Measurements from ENCODE around the gene PURA. TPM values are rescaled to one million over a fixed set of nuclear protein-coding genes. Genes with fewer than 3 reads are reported as not detected.

Gene PURA
- total RNA-seq, 3 donors from 2014 or later, result 9.8 to 9.9 (median 9.8) TPM

DNA sequence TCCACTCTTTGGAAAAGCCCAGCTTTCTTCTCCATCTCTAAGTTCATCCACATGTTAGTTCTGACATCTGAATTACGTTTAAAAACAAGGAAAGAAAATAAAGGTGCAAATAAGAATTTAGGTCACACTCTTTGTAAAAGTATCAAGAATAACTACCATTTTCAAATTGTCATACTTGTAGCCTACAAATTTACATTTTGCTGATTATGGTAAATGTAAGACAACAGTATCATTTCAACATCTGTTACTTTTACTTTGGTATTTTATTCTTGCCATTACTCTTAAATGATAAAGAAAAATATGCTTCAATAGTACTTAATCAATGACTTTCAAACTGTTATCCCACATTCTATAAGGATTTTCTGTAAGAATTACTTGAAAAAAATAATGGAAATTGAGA lies 9.8 kb upstream of the PURA start:
- Mint-ChIP-seq H3K27me3 (ENCODE audit: low read depth) (peaks cover 11% of the 10 kb centered on the region), H3K9me3 (no peaks in the 10 kb centered on the region), H3K4me1 (ENCODE audit: low read depth) (peaks cover 21% of the 10 kb centered on the region), H3K36me3 (ENCODE audit: insufficient read depth) (peaks cover 3% of the 10 kb centered on the region), H3K4me3 (no peak overlapping the region)
- DNase-seq, result no peak
- no peak for ATAC-seq

DNA sequence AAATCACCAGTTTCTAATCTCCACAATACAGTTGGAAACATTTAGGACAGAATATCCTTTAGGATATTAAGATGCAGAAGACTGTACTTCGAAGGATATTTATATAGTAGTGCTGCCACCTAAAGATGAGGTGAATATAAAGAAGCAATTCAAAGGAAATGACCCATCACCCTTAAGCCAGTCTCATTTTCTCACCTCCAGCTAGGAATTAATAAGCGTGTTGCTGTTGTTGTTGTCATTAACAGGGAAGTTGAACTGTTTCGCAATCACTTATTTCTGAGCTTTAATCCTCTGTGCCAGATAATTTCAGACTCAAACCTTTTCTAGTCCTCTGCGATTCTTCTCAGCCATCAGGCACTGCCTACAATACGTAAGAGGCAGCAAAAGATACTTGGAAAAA lies 7.8 kb upstream of the PURA start:
- Mint-ChIP-seq H3K4me1 (ENCODE audit: low read depth) (peaks cover 34% of the 10 kb centered on the region), H3K36me3 (ENCODE audit: insufficient read depth) (peaks cover 3% of the 10 kb centered on the region), H3K27me3 (ENCODE audit: low read depth) (peaks cover 13% of the 10 kb centered on the region), H3K9me3 (no peaks in the 10 kb centered on the region), H3K4me3 (peak overlapping the region; percentile 17)
- ATAC-seq (no peak), DNase-seq (no peak)

DNA sequence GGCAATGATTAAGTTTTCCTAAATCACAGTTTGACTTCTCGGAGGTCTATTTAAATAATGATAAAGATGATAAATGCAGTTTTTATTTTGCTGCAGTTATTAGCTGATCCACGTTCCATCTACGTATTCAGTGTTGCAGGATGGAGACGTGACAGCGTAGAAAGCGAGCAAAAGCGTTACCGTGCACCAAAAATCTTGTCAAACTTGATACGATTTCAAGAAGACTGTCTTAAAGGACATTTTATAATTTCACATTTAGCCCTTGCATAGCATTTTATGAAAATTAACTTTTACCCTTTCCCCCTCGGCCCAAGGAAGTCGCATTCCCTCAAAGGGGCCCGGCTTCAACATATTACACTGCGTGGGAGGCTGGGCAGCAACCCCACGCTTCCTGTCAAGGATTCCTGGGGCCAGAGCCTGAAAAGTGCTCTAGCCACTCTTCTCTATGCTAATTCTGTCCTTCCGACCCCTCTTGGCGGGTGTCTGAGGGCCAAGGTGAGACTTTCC lies 7.1 kb upstream of the PURA start:
- Mint-ChIP-seq H3K27me3 (ENCODE audit: low read depth) (peaks cover 13% of the 10 kb centered on the region), H3K4me1 (ENCODE audit: low read depth) (peaks cover 39% of the 10 kb centered on the region)

DNA sequence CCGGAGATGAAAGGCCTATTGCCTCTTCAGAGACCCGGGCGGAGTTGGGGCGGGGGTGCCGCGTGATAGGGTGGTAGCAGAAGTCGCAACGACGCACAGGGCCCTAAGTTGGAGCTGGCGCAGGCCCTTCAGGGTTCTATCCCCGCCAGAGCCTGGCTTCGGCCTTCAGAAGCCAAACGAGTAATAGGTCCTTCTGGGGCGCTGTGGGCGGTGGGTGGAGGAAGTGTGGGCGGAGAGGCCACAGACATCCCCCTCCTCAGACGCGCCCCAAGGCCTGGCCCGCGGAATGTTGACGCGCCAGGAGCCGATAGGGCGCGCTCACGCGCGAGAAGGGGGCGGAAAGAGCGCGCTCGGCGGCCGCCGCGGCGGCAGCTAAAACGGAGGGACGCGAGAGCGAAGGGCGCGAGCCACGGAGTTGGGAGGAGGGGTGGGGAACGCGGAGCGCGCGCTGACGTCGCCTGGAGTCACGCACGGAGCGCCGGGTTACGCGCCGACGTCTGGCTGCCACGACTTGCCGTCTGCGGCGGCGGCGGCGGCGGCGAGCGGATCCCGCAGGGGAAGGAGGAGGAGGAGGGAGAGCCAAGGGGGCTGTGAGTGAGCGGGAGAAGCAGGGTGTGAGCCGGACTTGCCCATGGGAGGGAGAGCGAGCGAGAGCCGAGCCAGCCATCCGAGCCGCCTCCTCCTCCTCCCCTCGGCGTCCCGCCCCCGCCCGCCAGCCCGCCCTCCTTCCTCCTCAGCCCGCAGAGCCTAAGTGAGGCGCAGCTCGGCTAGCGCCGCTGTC lies 6.4 kb upstream of the PURA start:
- H3K9me3 Mint-ChIP-seq, result no peaks in the 10 kb centered on the region
- peak overlapping the region; percentile 96 for H3K4me3 Mint-ChIP-seq
- DNase-seq (peak; percentile 88), ATAC-seq (peak; percentile 92 to 93)
- H3K36me3 Mint-ChIP-seq (ENCODE audit: insufficient read depth), result peaks cover 1% of the 10 kb centered on the region
- H3K27me3 Mint-ChIP-seq (ENCODE audit: low read depth), result peaks cover 10% of the 10 kb centered on the region
- H3K4me1 Mint-ChIP-seq (ENCODE audit: low read depth), result peaks cover 45% of the 10 kb centered on the region

More for the DNA sequence above, 7.1 kb upstream of the PURA start:
- no peaks in the 10 kb centered on the region for H3K9me3 Mint-ChIP-seq
- no peak for ATAC-seq
- no peak for DNase-seq
- H3K4me3 Mint-ChIP-seq, result peak overlapping the region; percentile 96
- H3K36me3 Mint-ChIP-seq (ENCODE audit: insufficient read depth), result peaks cover 3% of the 10 kb centered on the region

DNA sequence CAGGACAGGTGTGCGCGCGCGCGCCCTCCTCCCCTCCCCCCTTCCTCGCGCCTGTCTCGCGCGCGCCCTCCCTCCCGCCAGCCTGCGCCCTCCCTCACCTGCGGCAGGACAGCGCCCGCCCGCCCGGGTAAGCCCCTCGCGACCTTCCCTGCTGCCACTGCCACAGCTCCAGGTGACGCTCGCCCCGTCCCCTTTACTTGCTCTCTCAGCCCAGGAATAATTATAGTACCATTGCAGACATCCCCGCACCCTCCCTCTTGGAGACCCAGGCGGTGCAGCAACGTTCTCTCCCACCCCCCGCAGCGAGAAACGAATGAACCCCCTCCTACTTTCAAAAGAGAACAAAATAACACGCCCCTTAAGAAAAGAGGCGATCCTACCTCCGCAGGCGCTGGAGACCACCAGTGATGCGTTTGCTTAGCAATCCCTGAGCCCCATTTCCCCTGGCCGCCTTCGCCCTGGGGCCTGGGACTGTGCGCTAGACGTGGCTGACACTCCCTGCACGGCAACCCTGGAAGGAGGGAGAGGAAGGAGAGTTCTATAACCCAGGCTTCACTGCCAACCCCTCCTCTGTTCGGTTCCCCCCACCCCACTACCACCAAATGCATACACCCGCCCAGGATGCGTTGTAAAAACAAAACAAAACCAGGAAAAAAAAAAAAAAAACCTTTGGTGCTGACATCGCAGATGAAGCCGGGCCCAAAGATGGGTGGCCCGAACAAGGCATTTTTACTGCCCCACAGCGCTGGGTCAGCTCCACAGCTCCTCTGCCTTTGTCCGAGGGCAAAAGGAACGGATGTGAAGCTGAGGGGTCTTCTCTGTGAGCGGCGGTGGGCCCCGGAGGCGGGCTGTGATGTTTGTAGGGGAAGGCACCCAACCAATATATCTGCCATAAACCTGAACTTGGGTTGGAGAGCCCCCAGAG lies 5.6 kb upstream of the PURA start:
- H3K4me3 Mint-ChIP-seq, result peak overlapping the region; percentile 96
- H3K36me3 Mint-ChIP-seq (ENCODE audit: insufficient read depth), result no peaks in the 10 kb centered on the region
- H3K27me3 Mint-ChIP-seq (ENCODE audit: low read depth), result peaks cover 5% of the 10 kb centered on the region
- H3K4me1 Mint-ChIP-seq (ENCODE audit: low read depth), result peaks cover 52% of the 10 kb centered on the region
- no peaks in the 10 kb centered on the region for H3K9me3 Mint-ChIP-seq
- ATAC-seq (peak; percentile 2 to 7), DNase-seq (no peak)

DNA sequence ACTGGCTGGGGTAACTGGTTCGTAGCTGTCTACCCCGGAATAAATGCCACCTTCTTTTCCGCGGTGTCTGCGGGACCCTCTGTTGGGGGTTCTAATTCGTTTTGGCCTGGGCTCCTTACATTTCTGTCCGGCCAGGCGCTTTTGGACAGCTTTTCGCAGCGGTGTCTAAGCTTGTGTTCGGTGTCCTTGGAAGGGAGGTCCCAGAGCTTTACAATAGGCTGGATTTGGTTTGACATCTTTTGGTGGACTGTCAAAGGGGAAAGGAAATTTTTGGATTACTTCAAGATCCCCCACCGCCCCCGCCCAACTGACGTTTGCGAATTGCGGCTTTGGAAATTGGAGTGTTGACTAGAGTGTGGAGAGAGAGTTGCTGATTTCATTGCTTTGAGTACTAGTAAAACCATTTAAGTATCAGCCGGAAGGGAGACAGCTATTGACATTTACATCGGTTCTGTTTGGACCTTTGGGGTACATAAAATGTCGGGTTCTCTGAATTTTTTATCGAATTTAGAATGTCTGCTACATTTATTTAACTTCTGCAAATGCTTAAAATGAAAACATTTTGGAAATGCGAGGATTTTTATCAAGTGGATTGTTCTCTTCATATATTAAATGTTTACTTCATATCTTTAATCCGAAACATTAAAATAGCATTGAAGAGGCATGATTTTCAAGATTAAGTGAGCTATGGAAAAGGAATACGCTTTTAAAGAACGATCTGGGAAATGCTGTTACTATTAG lies 4.7 kb upstream of the PURA start:
- Mint-ChIP-seq H3K27me3 (ENCODE audit: low read depth) (peaks cover 4% of the 10 kb centered on the region), H3K9me3 (no peaks in the 10 kb centered on the region), H3K4me1 (ENCODE audit: low read depth) (peaks cover 52% of the 10 kb centered on the region), H3K4me3 (peak overlapping the region; percentile 96), H3K36me3 (ENCODE audit: insufficient read depth) (no peaks in the 10 kb centered on the region)
- ATAC-seq (no peak), DNase-seq (no peak)

DNA sequence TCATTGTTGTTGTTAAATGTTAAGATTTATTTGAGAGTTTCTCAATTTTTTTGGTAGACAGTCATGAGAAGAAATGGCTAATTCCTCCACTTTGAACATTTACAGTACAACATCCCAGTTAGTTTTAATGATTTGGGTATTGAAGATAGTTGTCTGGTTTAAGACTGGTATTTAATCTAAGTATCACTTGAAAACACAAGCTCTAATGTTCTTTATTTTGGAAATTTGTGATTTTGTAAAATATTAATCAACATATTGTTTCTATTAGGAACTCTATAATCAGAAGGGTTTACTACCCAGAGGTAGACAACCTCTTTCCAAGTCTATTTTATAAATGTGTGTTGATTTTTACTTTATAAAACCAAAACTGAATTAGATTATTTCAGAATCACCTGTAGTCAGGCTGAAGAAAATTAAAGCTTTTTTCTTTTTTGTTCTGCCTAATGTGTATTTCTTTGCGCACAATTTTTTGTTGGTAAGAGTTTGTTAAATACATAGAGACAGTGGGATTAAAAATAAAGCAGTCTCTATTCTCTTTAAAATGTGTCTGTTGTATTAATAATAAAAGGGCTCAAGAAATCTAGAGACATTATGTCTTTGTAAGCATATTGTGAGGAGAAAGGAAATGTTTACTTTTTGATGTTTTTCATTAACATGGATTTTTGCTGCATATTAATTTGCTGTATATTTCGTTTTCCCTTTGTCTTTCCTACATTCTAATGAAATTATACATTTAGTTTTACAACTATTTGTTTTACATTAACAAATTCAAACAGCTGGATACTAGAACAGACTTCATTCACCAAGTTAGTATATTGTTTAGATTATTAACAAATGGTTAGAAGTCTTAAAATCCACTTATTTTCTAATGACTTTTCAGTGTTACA lies 3.9 kb upstream of the PURA start:
- ATAC-seq, result no peak
- Mint-ChIP-seq H3K4me3 (peak overlapping the region; percentile 96), H3K27me3 (ENCODE audit: low read depth) (peaks cover 4% of the 10 kb centered on the region), H3K4me1 (ENCODE audit: low read depth) (peaks cover 55% of the 10 kb centered on the region), H3K9me3 (no peaks in the 10 kb centered on the region), H3K36me3 (ENCODE audit: insufficient read depth) (no peaks in the 10 kb centered on the region)
- DNase-seq, result no peak

DNA sequence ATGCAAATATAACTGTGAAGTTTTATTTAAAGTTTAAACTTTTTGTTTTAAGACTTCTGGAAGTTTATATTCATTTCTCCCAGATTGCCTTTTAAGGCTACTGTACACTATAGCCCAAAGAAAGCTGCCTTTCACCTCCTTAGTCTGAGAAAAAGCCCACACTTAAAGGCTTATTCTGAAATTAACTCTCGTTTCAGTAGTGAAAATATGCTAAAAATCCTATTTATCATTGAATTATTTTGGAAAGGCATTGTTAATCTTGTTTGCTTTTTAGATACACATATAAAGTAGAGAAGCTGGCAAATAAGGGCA lies 3.3 kb upstream of the PURA start:
- Mint-ChIP-seq H3K4me3 (no peak overlapping the region), H3K9me3 (no peaks in the 10 kb centered on the region), H3K4me1 (ENCODE audit: low read depth) (peaks cover 59% of the 10 kb centered on the region), H3K27me3 (ENCODE audit: low read depth) (peaks cover 4% of the 10 kb centered on the region), H3K36me3 (ENCODE audit: insufficient read depth) (no peaks in the 10 kb centered on the region)
- ATAC-seq, result no peak
- no peak for DNase-seq

DNA sequence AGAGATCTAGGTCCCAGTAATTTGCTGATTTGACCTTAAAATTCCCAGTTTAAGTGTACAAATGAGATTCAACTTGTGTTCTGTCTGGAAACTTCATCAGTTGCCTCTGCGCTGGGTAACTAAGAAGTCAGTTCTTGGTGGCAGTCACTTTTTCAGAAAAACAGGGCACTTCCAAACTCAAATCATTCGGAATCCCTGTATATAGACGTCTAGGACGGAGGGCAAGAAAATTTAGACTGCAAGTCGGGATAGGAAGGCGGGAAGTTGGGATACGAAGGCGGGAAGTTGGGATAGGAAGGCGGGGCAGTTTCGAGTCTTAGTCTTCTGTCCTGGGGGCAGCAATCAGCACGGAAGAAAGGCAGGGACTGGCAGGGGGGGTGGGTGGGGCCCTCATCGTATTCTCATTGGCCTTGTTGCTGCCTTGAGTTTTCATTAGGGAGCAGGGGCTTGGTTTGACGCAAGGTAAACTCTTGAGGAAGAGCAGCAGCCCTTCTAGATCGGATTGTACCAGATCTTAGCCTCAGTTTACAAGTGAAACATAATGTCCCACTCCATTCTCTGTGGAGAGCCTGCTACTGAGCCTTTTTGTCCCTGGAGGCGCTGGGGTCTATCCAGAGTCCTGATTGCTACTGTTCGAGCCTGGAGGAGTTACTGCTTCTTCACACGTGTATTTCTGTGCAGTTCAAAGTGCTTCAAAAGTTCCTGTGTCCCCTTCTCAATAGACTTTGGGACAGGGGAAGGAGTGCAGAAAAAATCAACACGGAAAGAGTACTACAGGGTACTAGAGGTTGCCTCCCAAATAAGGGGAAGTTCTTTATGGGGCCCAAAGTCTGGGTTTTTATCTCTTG lies 2.7 kb upstream of the PURA start:
- Mint-ChIP-seq H3K4me3 (no peak overlapping the region), H3K9me3 (no peaks in the 10 kb centered on the region), H3K4me1 (ENCODE audit: low read depth) (peaks cover 63% of the 10 kb centered on the region), H3K27me3 (ENCODE audit: low read depth) (peaks cover 4% of the 10 kb centered on the region), H3K36me3 (ENCODE audit: insufficient read depth) (no peaks in the 10 kb centered on the region)
- no peak for ATAC-seq
- no peak for DNase-seq

DNA sequence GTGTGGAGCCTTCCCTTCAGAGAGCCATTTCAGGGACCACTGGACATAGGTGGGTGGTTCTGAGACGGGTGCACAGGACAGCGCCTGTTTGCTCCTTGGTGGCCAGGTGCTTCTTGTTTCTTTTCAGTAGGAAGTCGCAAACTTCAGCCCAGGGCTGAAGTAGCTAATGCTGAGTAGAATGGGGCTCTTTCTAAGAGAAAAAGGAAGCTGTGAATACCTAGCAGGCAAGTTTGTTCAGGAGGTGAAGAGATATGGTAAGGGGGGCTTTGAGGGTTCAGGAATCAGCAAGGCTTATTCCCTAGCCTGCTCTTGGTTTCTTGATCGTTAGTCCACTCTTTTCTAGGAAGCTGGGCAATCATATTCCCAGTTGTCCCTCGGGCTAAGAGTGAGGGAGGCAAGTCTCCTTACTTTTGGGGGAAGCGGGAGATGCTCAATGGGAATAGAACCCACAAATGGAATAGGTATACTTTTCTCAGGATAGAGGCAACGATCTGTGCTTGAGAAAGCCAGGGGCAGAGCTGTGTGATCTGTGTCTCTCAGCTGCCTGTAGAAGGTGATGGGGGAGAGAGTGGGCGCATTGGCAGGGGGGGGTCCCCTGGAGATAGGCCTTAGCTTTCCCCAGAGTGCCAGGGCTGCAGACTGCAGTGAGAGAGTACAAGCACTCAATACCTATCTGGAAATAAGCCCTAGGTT lies 1.9 kb upstream of the PURA start:
- peaks cover 62% of the 10 kb centered on the region for H3K4me1 Mint-ChIP-seq (ENCODE audit: low read depth)
- peak overlapping the region; percentile 85 for H3K4me3 Mint-ChIP-seq
- peaks cover 4% of the 10 kb centered on the region for H3K27me3 Mint-ChIP-seq (ENCODE audit: low read depth)
- H3K36me3 Mint-ChIP-seq (ENCODE audit: insufficient read depth), result no peaks in the 10 kb centered on the region
- DNase-seq (no peak), ATAC-seq (no peak)
- H3K9me3 Mint-ChIP-seq, result no peaks in the 10 kb centered on the region

DNA sequence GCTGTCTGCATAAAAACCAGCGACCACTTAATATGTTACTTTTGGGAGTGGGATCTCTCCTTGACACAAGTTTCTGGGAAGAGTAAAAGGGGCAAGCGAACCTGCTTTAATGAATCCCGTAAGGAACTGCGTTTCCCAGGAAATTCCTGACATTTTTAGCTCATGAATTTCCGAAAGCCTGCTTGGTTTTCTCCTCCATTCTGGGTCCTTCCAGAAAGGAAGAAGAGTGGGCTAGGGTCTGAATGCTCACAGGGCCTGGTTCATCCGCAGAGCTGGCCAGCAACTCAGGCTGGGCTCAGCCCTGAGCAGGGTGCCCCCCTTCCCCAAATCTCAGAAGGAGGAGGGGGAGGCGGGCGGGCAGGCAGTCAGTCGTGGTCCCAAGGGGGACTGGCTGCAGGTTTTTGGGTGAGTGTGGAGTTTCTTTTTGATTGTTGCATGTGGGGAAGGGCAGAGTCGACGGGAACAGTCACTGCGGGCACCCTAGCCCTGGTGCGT lies 1.2 kb upstream of the PURA start:
- DNase-seq (no peak), ATAC-seq (no peak)
- Mint-ChIP-seq H3K27me3 (ENCODE audit: low read depth) (peaks cover 4% of the 10 kb centered on the region), H3K36me3 (ENCODE audit: insufficient read depth) (no peaks in the 10 kb centered on the region), H3K4me1 (ENCODE audit: low read depth) (peaks cover 65% of the 10 kb centered on the region), H3K4me3 (peak overlapping the region; percentile 85), H3K9me3 (no peaks in the 10 kb centered on the region)

DNA sequence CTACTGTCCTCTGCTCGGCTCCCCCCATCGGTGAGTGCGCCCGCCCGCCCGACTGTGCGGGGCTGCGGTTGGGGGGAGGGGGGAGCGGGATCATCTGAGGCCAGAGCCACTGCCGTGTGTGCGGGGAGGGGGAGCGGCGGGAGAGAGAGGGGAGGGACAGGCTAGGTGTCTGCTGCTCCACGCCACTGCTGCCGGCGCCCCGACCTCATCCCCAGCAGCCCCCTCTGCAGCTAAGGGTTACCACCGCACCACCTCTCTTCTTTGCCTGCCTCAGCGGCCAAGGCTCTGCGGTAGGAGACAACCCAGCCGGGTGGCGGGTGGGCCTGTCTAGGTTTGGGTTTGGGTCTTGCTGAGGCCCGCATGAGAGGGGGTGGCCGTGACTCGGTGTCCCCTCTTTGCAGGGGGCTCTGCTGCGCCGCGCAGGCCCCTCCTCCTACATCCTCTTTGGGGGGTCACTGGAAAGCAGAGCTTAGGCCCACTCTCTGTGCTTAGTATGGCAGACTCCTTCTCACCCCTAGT lies 670 bp upstream of the PURA start:
- Mint-ChIP-seq H3K4me1 (ENCODE audit: low read depth) (peaks cover 68% of the 10 kb centered on the region), H3K9me3 (no peaks in the 10 kb centered on the region), H3K36me3 (ENCODE audit: insufficient read depth) (no peaks in the 10 kb centered on the region), H3K4me3 (peak overlapping the region; percentile 85), H3K27me3 (ENCODE audit: low read depth) (peaks cover 4% of the 10 kb centered on the region)
- ATAC-seq (peak; percentile 3 to 10), DNase-seq (peak; percentile 6)

Measured in activated T-cell treated with anti-CD3 and anti-CD28 coated beads, Interleukin-2, amount 50 U/mL, for 4 hours (primary cell).